ENCODE results near the gene TAOK2.

- TF ChIP-seq POLR2AphosphoS5 (IDR thresholded peaks at IDR 0.05) (no peak), CTCF (IDR thresholded peaks at IDR 0.05) (no peak)
Measured at GRCh38 chr16:29978081-29978480, 4.4 kb downstream of the TAOK2 start.
